Regular cardiac myocyte (primary cell): ENCODE measurements around the gene OR6C70. TPM values are rescaled to one million over a fixed set of nuclear protein-coding genes. Genes with fewer than 3 reads are reported as not detected.

ENCODE experiments used
- total RNA-seq: library from RNA; depleted of rRNA; stranded (reverse); fragments of >200 nt; gene quantifications from 2 replicates; pipeline ENCODE4 v1.2.3, GENCODE V29; 2014

OR6C70 gene
- total RNA-seq: not detected in 2 replicates

GRCh38 chr12:55470088-55470829, at the start of gene OR6C70:
TSS of gene OR6C70 (minus strand) at chr12:55470138. CDS start at chr12:55470138, 0 bp downstream.

GRCh38 chr12:55492078-55492477, 22.1 kb upstream of the OR6C70 start, which contains the start of gene OR6C68:
TSS of gene OR6C68 (plus strand) at chr12:55492378. CDS start at chr12:55492378, 0 bp downstream.

GRCh38 chr12:55443776-55444175, 26.2 kb downstream of the OR6C70 start, which contains the start of gene OR6C2:
TSS of gene OR6C2 (plus strand) at chr12:55444076. CDS start at chr12:55452214, 8,138 bp downstream.

GRCh38 chr12:55425954-55426353, 44.0 kb downstream of the OR6C70 start, which contains the start of gene OR6C76:
TSS of gene OR6C76 (plus strand) at chr12:55426254. CDS start at chr12:55426254, 0 bp downstream.

Other genes with a start within 250 kb of the OR6C70 start
- not detected in 2 replicates for gene OR10A7, start 249.1 kb downstream of the OR6C70 start, total RNA-seq
- gene OR6C74, start 225.5 kb downstream of the OR6C70 start, total RNA-seq: under 0.01 TPM in 1 of 2 replicates, not detected in the other
- gene OR6C6, start 173.6 kb downstream of the OR6C70 start, total RNA-seq: not detected in 2 replicates
- not detected in 2 replicates for gene OR6C1, start 155.8 kb downstream of the OR6C70 start, total RNA-seq
- gene OR6C3, start 139.4 kb downstream of the OR6C70 start, total RNA-seq: not detected in 2 replicates
- not detected in 2 replicates for gene OR6C75, start 107.2 kb downstream of the OR6C70 start, total RNA-seq
- gene OR6C65, start 69.6 kb downstream of the OR6C70 start, total RNA-seq: not detected in 2 replicates
- not detected in 2 replicates for gene OR6C76, start 43.9 kb downstream of the OR6C70 start, total RNA-seq
- not detected in 2 replicates for gene OR6C2, start 26.1 kb downstream of the OR6C70 start, total RNA-seq
- not detected in 2 replicates for gene OR6C68, start 22.2 kb upstream of the OR6C70 start, total RNA-seq
- not detected in 2 replicates for gene OR6C4, start 79.5 kb upstream of the OR6C70 start, total RNA-seq
- not detected in 2 replicates for gene OR2AP1, start 102.3 kb upstream of the OR6C70 start, total RNA-seq
- not detected in 2 replicates for gene OR10P1, start 166.8 kb upstream of the OR6C70 start, total RNA-seq
- gene ITGA7, start 237.8 kb upstream of the OR6C70 start, total RNA-seq: 47.5 and 99.8 TPM in 2 replicates
- 48.2 and 76.1 TPM in 2 replicates for gene BLOC1S1, start 245.9 kb upstream of the OR6C70 start, total RNA-seq